Brain microvascular endothelial cell (primary cell): Measurements from ENCODE around the gene SHISA5.

ENCODE experiments used
- DNase-seq: peaks from one replicate; pipeline ENCODE4 v3.0.0-alpha.2; 2020
- H3K27ac ChIP-seq: fragments of 250-450 bp; sonication (Bioruptor Pico); 2 replicates; pipeline ENCODE4 v1.5.1; 2020; ENCODE audit warnings: mild to moderate bottlenecking, moderate library complexity
- H3K27me3 ChIP-seq: fragments of 250-450 bp; sonication (Bioruptor Pico); replicated peaks from 2 replicates; pipeline ENCODE4 v1.5.1; 2020; ENCODE audit warnings: mild to moderate bottlenecking
- H3K36me3 ChIP-seq: fragments of 250-450 bp; sonication (Bioruptor Pico); replicated peaks from 2 replicates; pipeline ENCODE4 v1.5.1; 2020; ENCODE audit warnings: mild to moderate bottlenecking
- H3K4me3 ChIP-seq: 2 replicates; pipeline ENCODE4 v1.5.1; 2011; ENCODE audit warnings: low read depth, mild to moderate bottlenecking, control low read depth, low read length, moderate library complexity
- in situ Hi-C: cut with HindIII; loops from 2 replicates; pipeline ENCODE4 v1.10.0; 2017; ENCODE audit warnings: low sequenced_read_pairs, low pct_ligation_motif_present
- TF ChIP-seq, protein P1 (sequence below): IDR thresholded peaks from 2 replicates; pipeline ENCODE4 v1.5.1; 2011; ENCODE audit warnings: low read depth, mild to moderate bottlenecking, moderate library complexity, low read length, control low read depth, inconsistent platforms; ENCODE audit errors: missing control alignments

The SHISA5 gene

DNA sequence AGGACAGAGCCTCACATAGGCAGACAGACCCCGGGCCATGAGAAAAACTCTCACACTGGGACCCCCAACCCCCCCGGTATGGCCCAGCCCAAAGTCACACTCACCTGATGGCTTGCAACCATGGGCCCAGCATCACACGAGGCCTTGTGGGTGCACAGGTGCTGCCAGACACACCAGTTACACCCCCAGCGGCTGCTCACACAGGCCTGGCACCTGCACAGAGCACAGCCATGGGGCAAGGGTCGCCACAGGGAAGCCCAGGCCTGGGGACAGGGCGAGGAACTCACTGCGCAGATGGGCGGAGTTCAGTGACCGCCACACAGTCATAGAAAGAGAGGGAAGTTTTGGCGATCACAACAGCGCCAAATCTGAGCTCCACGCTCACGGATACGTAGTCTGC lies 83.4 kb downstream of the SHISA5 start:
- Histone ChIP-seq H3K27me3 (no peaks in the 10 kb centered on the region), H3K27ac (no peak overlapping the region), H3K4me3 (no peak overlapping the region), H3K36me3 (peaks cover 2% of the 10 kb centered on the region)
- TF ChIP-seq, protein P1, sequence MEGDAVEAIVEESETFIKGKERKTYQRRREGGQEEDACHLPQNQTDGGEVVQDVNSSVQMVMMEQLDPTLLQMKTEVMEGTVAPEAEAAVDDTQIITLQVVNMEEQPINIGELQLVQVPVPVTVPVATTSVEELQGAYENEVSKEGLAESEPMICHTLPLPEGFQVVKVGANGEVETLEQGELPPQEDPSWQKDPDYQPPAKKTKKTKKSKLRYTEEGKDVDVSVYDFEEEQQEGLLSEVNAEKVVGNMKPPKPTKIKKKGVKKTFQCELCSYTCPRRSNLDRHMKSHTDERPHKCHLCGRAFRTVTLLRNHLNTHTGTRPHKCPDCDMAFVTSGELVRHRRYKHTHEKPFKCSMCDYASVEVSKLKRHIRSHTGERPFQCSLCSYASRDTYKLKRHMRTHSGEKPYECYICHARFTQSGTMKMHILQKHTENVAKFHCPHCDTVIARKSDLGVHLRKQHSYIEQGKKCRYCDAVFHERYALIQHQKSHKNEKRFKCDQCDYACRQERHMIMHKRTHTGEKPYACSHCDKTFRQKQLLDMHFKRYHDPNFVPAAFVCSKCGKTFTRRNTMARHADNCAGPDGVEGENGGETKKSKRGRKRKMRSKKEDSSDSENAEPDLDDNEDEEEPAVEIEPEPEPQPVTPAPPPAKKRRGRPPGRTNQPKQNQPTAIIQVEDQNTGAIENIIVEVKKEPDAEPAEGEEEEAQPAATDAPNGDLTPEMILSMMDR: no peak
- DNase-seq: no peak
- in situ Hi-C loops: no loop called here

DNA sequence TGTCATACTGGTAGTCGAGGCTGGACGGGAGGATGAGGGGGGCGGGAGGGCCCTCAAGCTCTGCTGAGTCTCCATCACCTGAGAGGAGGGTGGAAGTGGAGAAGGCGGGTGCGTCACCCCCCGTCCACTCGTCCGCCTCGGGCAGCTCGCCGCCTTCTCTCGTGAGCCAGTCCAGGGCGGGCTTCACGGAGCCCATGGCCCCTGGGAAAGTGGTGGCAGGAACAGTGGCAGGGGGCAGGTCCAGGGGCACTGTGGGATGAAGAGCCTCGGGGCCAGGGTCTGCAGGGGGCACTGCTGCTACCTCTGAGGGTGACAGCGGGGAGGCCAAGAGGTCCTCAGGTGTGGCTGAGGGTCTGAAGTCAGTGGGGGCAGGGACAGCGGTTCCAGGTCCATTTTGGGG lies 84.4 kb downstream of the SHISA5 start:
- TF ChIP-seq, protein P1: no peak
- Histone ChIP-seq H3K27ac (no peak overlapping the region), H3K4me3 (no peak overlapping the region), H3K27me3 (no peaks in the 10 kb centered on the region), H3K36me3 (peaks cover 2% of the 10 kb centered on the region)
- in situ Hi-C loops: no loop called here
- DNase-seq: no peak

DNA sequence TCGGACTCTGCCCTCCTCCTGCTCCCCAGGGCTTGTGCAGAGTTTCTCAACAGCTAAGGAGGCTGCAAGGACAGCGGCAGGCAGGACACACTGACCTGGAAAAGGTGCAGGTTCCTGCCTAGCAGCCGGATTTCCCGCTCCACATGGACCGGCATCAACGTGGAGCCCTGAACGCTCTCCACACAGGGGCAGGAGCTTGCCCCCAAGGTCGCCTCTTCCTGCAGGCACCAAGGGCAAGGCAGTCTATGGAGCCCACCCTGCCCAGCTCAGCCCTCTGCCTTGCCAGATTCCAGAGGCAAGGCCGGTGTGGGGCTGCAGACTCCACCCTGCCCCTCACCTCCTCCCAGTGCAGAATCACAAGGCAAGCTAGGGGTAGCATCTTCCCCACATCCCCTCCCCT lies 84.8 kb downstream of the SHISA5 start:
- Histone ChIP-seq H3K27me3 (no peaks in the 10 kb centered on the region), H3K36me3 (peaks cover 2% of the 10 kb centered on the region), H3K27ac (no peak overlapping the region), H3K4me3 (no peak overlapping the region)
- DNase-seq: no peak
- in situ Hi-C loops: no loop called here
- TF ChIP-seq, protein P1: no peak

GRCh38 chr3:48418651-48419050 lies 85.3 kb downstream of the SHISA5 start:
- Histone ChIP-seq H3K4me3 (no peak overlapping the region), H3K27me3 (no peaks in the 10 kb centered on the region), H3K36me3 (peaks cover 2% of the 10 kb centered on the region), H3K27ac (no peak overlapping the region)
- TF ChIP-seq, protein P1: no peak
- no peak for DNase-seq
- in situ Hi-C loops: no loop called here

DNA sequence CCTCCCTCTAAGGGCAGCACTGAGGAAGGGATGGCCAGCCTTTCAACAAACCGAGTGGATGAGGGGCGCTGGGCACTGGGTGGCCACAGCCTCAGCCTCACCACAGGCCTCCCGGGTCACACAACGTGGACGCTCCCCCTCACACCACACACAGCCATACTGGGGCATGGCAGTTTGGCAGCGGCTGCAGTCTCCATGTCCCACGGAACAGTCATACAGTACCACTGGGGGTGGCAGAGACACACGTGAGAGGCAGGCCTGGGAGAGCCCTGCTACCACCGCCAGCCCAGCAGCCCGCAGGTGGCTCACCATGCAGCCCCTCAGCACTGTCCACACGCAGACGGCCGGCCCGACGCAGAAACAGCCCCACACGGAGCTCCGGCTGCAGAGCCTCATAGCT lies 85.8 kb downstream of the SHISA5 start:
- DNase-seq: no peak
- no peaks in the 10 kb centered on the region for H3K36me3 ChIP-seq
- TF ChIP-seq, protein P1: no peak
- no peak overlapping the region for H3K4me3 ChIP-seq
- in situ Hi-C loops: no loop called here
- H3K27ac ChIP-seq: no peak overlapping the region
- H3K27me3 ChIP-seq: no peaks in the 10 kb centered on the region
